Thyroid gland (tissue), 4 donors: ENCODE measurements around the gene ACYP1. TPM values are rescaled to one million over a fixed set of nuclear protein-coding genes. Genes with fewer than 3 reads are reported as not detected.

ENCODE experiments used
- DNase-seq, 2 donors: peaks; one replicate each; pipeline ENCODE4 v3.0.0-alpha.2; 2019
- H3K27ac ChIP-seq, 3 donors: fragments of 200-600 bp; sonication (generic); 1 replicate in 2 of 3; 2 replicates in 1 of 3; pipeline ENCODE4 v1.5.1; 2016 to 2019; ENCODE audit warnings: mild to moderate bottlenecking in 1 of 3, moderate library complexity in 1 of 3
- H3K27me3 ChIP-seq: fragments of 200-600 bp; sonication (generic); one replicate; pipeline ENCODE4 v1.5.1; 2019
- H3K36me3 ChIP-seq, 2 donors: fragments of 200-600 bp; sonication (generic); one replicate each; pipeline ENCODE4 v1.5.1; 2016 to 2019
- H3K4me1 ChIP-seq, 2 donors: fragments of 200-600 bp; sonication (generic); one replicate each; pipeline ENCODE4 v1.5.1; 2017 to 2019
- H3K4me3 ChIP-seq, 3 donors: fragments of 200-600 bp; sonication (generic); replicated peaks in 1 of 3; 1 replicate in 2 of 3; 2 replicates in 1 of 3; pipeline ENCODE4 v1.5.1; 2016; ENCODE audit warnings: mild to moderate bottlenecking in 1 of 3
- H3K9me3 ChIP-seq: fragments of 200-600 bp; sonication (generic); one replicate; pipeline ENCODE4 v1.5.1; 2017
- POLR2A ChIP-seq, 2 donors: fragments of 450-650 bp; IDR thresholded peaks; one replicate each; pipeline ENCODE4 v1.6.1; 2017; ENCODE audit warnings: antibody characterized with exemption in 2 of 2, mild to moderate bottlenecking in 2 of 2, moderate library complexity in 1 of 2
- WGBS, 2 donors: methylation state at CpG; one replicate each; pipeline ENCODE4 v1.1.5; 2017; 5-methylcytosine and 5-hydroxymethylcytosine counted together
- intact Hi-C: fragments of 100-400 bp; cut with DNase I; formaldehyde crosslinking; loops from one replicate; pipeline ENCODE4 v1.15.1; 2023
- total RNA-seq, 4 donors: library from RNA; depleted of rRNA; stranded (reverse); fragments of >200 nt; gene quantifications; one replicate each; pipeline ENCODE4 v1.2.3, GENCODE V29; 2016
- TF ChIP-seq, protein P1 (sequence below), 6 experiments: fragments of 200-600 bp in 3 of 6; fragments of 450-650 bp in 3 of 6; sonication (generic) in 3 of 6; IDR thresholded peaks; one replicate each; pipeline ENCODE4 v1.5.1; 2016 to 2019; ENCODE audit warnings: antibody characterized with exemption in 6 of 6, mild to moderate bottlenecking in 2 of 6, inconsistent platforms in 1 of 6, moderate library complexity in 1 of 6

The ACYP1 gene
- total RNA-seq, 4 donors from 2014 or later, result 24.0 to 48.8 (median 36.1) TPM

- DNase-seq, result peak; percentile 54 to 62
- Histone ChIP-seq H3K36me3 (peaks cover 32 to 36% of the 10 kb centered on the region in 2 donors), H3K27me3 (no peaks in the 10 kb centered on the region), H3K4me3 (no peak overlapping the region), H3K27ac (peak overlapping the region; percentile 67 to 84 (median 79)), H3K4me1 (peaks cover 30 to 36% of the 10 kb centered on the region in 2 donors), H3K9me3 (no peaks in the 10 kb centered on the region)
- intact Hi-C loops, result loop anchor here (10.0 kb wide), 1 partner anchor 170 kb away; no protein-coding TSS in a partner anchor
- TF ChIP-seq, protein P1, sequence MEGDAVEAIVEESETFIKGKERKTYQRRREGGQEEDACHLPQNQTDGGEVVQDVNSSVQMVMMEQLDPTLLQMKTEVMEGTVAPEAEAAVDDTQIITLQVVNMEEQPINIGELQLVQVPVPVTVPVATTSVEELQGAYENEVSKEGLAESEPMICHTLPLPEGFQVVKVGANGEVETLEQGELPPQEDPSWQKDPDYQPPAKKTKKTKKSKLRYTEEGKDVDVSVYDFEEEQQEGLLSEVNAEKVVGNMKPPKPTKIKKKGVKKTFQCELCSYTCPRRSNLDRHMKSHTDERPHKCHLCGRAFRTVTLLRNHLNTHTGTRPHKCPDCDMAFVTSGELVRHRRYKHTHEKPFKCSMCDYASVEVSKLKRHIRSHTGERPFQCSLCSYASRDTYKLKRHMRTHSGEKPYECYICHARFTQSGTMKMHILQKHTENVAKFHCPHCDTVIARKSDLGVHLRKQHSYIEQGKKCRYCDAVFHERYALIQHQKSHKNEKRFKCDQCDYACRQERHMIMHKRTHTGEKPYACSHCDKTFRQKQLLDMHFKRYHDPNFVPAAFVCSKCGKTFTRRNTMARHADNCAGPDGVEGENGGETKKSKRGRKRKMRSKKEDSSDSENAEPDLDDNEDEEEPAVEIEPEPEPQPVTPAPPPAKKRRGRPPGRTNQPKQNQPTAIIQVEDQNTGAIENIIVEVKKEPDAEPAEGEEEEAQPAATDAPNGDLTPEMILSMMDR (IDR thresholded peaks at IDR 0.05), result peak in 5 of 6 experiments; percentile 43 to 73 (median 65)
- TF ChIP-seq POLR2A (IDR thresholded peaks at IDR 0.05), result no peak
- 38 to 42% methylated on average over 5 of the region's 5 CpGs for WGBS, 2 donors
Observed at GRCh38 chr14:75084513-75084912, 20.7 kb upstream of the ACYP1 start.

DNA sequence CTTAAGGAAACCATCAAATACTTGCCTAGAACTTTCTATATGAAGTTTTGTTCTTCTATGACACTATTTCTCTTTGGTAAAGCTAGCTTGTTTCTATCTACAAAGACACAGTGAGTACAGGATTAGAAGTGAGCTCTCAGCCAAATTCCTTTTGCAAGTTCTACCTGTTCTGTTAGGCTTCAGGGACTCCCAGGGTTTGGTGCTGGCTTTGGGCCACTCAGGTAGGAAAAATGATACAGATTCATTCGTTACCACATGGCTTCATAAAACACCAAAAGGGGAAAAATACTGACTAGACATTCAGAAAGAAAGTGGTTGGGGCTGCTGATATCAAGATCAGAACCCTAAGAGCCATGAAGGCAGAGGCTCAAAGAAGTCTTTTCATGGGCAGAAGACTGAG lies 19.4 kb upstream of the ACYP1 start:
- WGBS, 2 donors, result 31 to 45% methylated on average over 1 of the region's 1 CpG
- Histone ChIP-seq H3K4me1 (peaks cover 30 to 36% of the 10 kb centered on the region in 2 donors), H3K4me3 (no peak overlapping the region), H3K27ac (peak overlapping the region; percentile 67 to 84 (median 79)), H3K36me3 (peaks cover 31 to 35% of the 10 kb centered on the region in 2 donors), H3K27me3 (no peaks in the 10 kb centered on the region), H3K9me3 (no peaks in the 10 kb centered on the region)
- DNase-seq, result peak; percentile 76 to 85
- intact Hi-C loops, result loop anchor here (10.0 kb wide), 1 partner anchor 168 kb away; no protein-coding TSS in a partner anchor
- no peak for TF ChIP-seq POLR2A (IDR thresholded peaks at IDR 0.05)
- TF ChIP-seq, protein P1 (IDR thresholded peaks at IDR 0.05), result no peak

DNA sequence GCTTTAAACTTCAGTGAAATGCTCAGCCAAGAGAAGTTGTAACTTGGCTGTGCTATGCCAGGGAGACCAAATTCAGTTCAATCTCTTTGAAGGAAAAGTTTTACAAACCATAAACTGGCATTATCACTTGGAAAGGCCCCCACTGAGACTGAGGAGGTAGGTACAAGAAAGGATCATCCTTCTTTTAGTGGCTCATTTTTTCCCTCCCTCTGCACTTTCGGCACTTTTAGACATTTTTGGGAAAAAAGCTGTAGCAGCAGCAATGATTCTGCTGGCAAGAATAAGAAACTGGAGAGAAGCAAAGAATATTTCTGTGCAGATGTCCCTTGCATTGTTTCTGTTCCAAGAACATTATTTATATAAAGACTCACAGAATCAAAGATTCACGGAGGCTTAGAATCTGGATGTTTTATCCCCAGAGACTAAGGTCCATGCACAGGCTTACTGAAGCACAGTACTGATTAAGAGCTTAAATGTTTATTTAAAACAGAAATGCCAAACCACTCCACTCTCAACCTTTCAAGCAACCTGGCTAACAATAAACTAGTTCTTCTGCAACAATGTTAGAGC lies 17.9 kb upstream of the ACYP1 start:
- Histone ChIP-seq H3K27me3 (no peaks in the 10 kb centered on the region), H3K4me3 (no peak overlapping the region), H3K36me3 (peaks cover 16 to 19% of the 10 kb centered on the region in 2 donors), H3K9me3 (no peaks in the 10 kb centered on the region), H3K27ac (peak overlapping the region; percentile 63 to 79 (median 67)), H3K4me1 (peaks cover 30 to 36% of the 10 kb centered on the region in 2 donors)
- intact Hi-C loops, result loop anchor here (10.0 kb wide), 1 partner anchor 167 kb away; no protein-coding TSS in a partner anchor
- TF ChIP-seq POLR2A (IDR thresholded peaks at IDR 0.05), result no peak
- TF ChIP-seq, protein P1 (IDR thresholded peaks at IDR 0.05), result no peak
- WGBS, 2 donors, result 24 to 35% methylated on average over 2 of the region's 2 CpGs
- DNase-seq, result no peak

DNA sequence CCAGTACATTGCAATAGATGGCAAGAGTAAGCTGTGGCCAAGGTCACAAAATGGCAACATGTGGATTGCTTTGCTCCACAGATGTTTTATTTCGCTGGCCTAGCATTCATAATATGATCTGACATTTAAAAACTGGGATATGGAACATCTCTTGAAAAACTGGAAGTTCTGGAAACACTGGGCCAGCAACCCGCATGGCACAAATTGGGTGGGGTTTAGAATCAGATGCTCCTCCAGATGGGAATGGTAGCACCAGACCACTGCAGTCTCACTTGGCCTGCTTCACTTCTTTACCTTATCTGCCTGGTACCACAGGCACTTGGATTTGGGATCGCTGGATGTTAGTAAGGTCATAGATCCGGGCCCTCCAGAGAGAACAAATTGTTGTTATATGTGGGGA lies 15.7 kb upstream of the ACYP1 start:
- Histone ChIP-seq H3K9me3 (no peaks in the 10 kb centered on the region), H3K4me3 (no peak overlapping the region), H3K27ac (peak overlapping the region in 1 of 3 donors; percentile 51), H3K4me1 (peaks cover 30 to 36% of the 10 kb centered on the region in 2 donors), H3K36me3 (peaks cover 5 to 8% of the 10 kb centered on the region in 2 donors), H3K27me3 (no peaks in the 10 kb centered on the region)
- WGBS, 2 donors, result 74 to 92% methylated on average over 4 of the region's 4 CpGs
- intact Hi-C loops, result no loop called here
- DNase-seq, result no peak
- TF ChIP-seq, protein P1 (IDR thresholded peaks at IDR 0.05), result no peak
- TF ChIP-seq POLR2A (IDR thresholded peaks at IDR 0.05), result no peak

DNA sequence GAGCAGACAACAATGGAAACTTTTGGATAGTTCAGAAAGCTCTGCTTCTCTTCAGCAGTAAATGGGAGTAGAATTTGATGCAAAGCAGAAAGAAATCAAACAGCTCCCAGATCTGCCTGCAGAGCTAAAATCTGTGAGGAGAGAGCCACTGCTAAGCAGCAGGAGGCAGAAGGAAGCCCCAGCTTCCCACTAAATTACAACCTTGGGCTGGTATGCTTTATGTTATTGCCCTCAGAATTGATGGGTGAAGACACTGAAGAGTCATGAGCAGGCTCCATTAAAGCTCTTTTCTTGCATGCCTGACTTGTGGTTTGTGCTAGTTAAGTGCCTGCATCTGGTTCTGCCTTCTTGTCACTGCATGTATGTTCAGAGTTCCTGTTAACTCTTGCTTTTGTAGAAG lies 14.0 kb upstream of the ACYP1 start:
- H3K4me3 ChIP-seq, result no peak overlapping the region
- H3K36me3 ChIP-seq, result no peaks in the 10 kb centered on the region
- peaks cover 19 to 26% of the 10 kb centered on the region in 2 donors for H3K4me1 ChIP-seq
- intact Hi-C loops, result no loop called here
- H3K27me3 ChIP-seq, result no peaks in the 10 kb centered on the region
- H3K9me3 ChIP-seq, result no peaks in the 10 kb centered on the region
- peak overlapping the region in 1 of 3 donors; percentile 26 for H3K27ac ChIP-seq
- DNase-seq, result no peak
- no peak for TF ChIP-seq POLR2A (IDR thresholded peaks at IDR 0.05)
- TF ChIP-seq, protein P1 (IDR thresholded peaks at IDR 0.05), result no peak
